K562 treated with DMSO at 1 percent for 4 hours (cell line): ENCODE results near the gene CAPG. TPM values are rescaled to one million over a fixed set of nuclear protein-coding genes. Genes with fewer than 3 reads are reported as not detected.

Source experiments
- total RNA-seq: library from RNA; unstranded; fragments of 300-600 nt; gene quantifications from 2 replicates; pipeline ENCODE4 v1.2.3, GENCODE V29; 2022; ENCODE audit not compliant: insufficient read depth

Gene CAPG
- total RNA-seq, result 94.8 and 104 TPM in 2 replicates

GRCh38 chr2:85409845-85410583 is at the start of gene CAPG:
Gene CAPG (minus strand): TSS chr2:85410366. CDS start chr2:85402145, 8,221 bp downstream.

GRCh38 chr2:85418132-85419008 is 8.2 kb upstream of the CAPG start, which contains the start of gene SH2D6:
Gene SH2D6 (plus strand): TSS chr2:85418714. CDS start chr2:85429466, 10,752 bp downstream.

GRCh38 chr2:85354286-85355072 is 55.7 kb downstream of the CAPG start, which contains the start of the genes ELMOD3 and RETSAT:
Gene ELMOD3 (plus strand): TSS chr2:85354769. CDS start chr2:85357199, 2,430 bp downstream.
Gene RETSAT (minus strand): TSS chr2:85354528. CDS start chr2:85354507, 21 bp downstream.

Other genes with a start within 250 kb of the CAPG start
- gene TGOLN2, start 82.4 kb downstream of the CAPG start, total RNA-seq, result 40.4 and 54.5 TPM in 2 replicates
- gene RETSAT, start 55.8 kb downstream of the CAPG start, total RNA-seq, result 27.3 and 29.1 TPM in 2 replicates
- 13.4 and 18.3 TPM in 2 replicates for gene ELMOD3, start 55.6 kb downstream of the CAPG start, total RNA-seq
- gene SH2D6, start 8.3 kb upstream of the CAPG start, total RNA-seq, result not detected in 2 replicates
- gene MAT2A, start 128.8 kb upstream of the CAPG start, total RNA-seq, result 114 and 177 TPM in 2 replicates
- gene GGCX, start 151.1 kb upstream of the CAPG start, total RNA-seq, result 11.6 and 16.2 TPM in 2 replicates
- 161 and 170 TPM in 2 replicates for gene VAMP8, start 167.2 kb upstream of the CAPG start, total RNA-seq
- gene VAMP5, start 174.1 kb upstream of the CAPG start, total RNA-seq, result not detected in 2 replicates
- 259 and 269 TPM in 2 replicates for gene RNF181, start 185.4 kb upstream of the CAPG start, total RNA-seq
- gene TMEM150A, start 192.3 kb upstream of the CAPG start, total RNA-seq, result 13.9 and 19.1 TPM in 2 replicates
- gene C2orf68, start 201.7 kb upstream of the CAPG start, total RNA-seq, result 33.2 and 51.4 TPM in 2 replicates
- 94.0 and 97.0 TPM in 2 replicates for gene USP39, start 205.8 kb upstream of the CAPG start, total RNA-seq